HCT116 (cell line): ENCODE data around the gene ISM1. TPM values are rescaled to one million over a fixed set of nuclear protein-coding genes. Genes with fewer than 3 reads are reported as not detected.

Experiments
- ATAC-seq: fragments of 200-7000 bp; cut with Tn5 transposase; 2 replicates; pipeline ENCODE4 v1.9.1; 2020; ENCODE audit warnings: mild to moderate bottlenecking, moderate library complexity
- BruUV-seq: library from RNA; stranded (reverse); fragments of 400-500 nt; replicated peaks from 2 replicates; lab custom pipeline; 2021; lab: Mats Ljungman, UMichigan
- CTCF ChIA-PET: fragments of 300-600 bp; sonication (Branson Sonifier 250); formaldehyde crosslinking; loops from one replicate; lab custom pipeline; 2021; ENCODE audit warnings: antibody characterized with exemption; lab: Charles Lee
- POLR2A ChIA-PET: fragments of 300-600, 350-600 bp; sonication (Branson Sonifier 250); formaldehyde crosslinking; loops from one replicate; lab custom pipeline; 2021; ENCODE audit warnings: antibody characterized with exemption; lab: Charles Lee
- RAD21 ChIA-PET, 2 experiments: fragments of 300-600 bp; sonication (Branson Sonifier 250); formaldehyde crosslinking; loops; one replicate each; lab custom pipeline; 2023; ENCODE audit warnings: low total read pairs in 2 of 2; ENCODE audit not compliant: uncharacterized antibody in 2 of 2, unreplicated experiment in 2 of 2, low non-redundant PET in 1 of 2; lab: Charles Lee
- DNase-seq: peaks from one replicate; pipeline ENCODE4 v3.0.0-alpha.2; 2010; ENCODE audit warnings: low read depth, low spot score
- H2AFZ ChIP-seq: fragments of 200-600 bp; shearing (Covaris generic), sonication (generic); 2 replicates; pipeline ENCODE4 v1.6.1; 2017; ENCODE audit warnings: low read depth, mixed run types, mixed read lengths, antibody characterized with exemption, low read length; ENCODE audit not compliant: poor library complexity, severe bottlenecking
- H3K27ac ChIP-seq: 2 replicates; pipeline ENCODE4 v1.5.1; 2012; ENCODE audit warnings: low read depth, low read length
- H3K27me3 ChIP-seq: fragments of 200-600 bp; sonication (generic); 2 replicates; pipeline ENCODE4 v1.6.1; 2016; ENCODE audit warnings: mixed run types, low read length, mixed read lengths; ENCODE audit not compliant: insufficient read depth
- H3K36me3 ChIP-seq, 2 experiments: fragments of 200-500 bp in 1 of 2; fragments of 200-600 bp in 1 of 2; sonication (Bioruptor generic) in 1 of 2; sonication (generic) in 1 of 2; 2 replicates each; pipeline versions ENCODE4 v1.5.1 to v1.6.1; 2014 to 2016; ENCODE audit warnings: low read length in 2 of 2, inconsistent platforms in 1 of 2, mixed read lengths in 1 of 2, mixed run types in 1 of 2; ENCODE audit not compliant: insufficient read depth in 2 of 2, control insufficient read depth in 1 of 2
- H3K4me1 ChIP-seq, 2 experiments: fragments of 200-600 bp in 1 of 2; sonication (generic) in 1 of 2; 2 replicates each; pipeline versions ENCODE4 v1.5.1 to v1.6.1; 2012 to 2017; ENCODE audit warnings: low read length in 2 of 2, inconsistent platforms in 1 of 2, mild to moderate bottlenecking in 1 of 2, mixed read lengths in 1 of 2, mixed run types in 1 of 2, moderate library complexity in 1 of 2; ENCODE audit not compliant: insufficient read depth in 2 of 2, control insufficient read depth in 1 of 2
- H3K4me2 ChIP-seq: fragments of 200-600 bp; sonication (generic); 2 replicates; pipeline ENCODE4 v1.6.1; 2017; ENCODE audit warnings: mixed run types, low read length, mixed read lengths
- H3K4me3 ChIP-seq, 2 experiments: fragments of 200-600 bp in 1 of 2; sonication (generic) in 1 of 2; replicated peaks in 1 of 2; 2 replicates each; pipeline ENCODE4 v1.5.1; 2011 to 2016; ENCODE audit warnings: low read length in 2 of 2, control low read depth in 1 of 2, low read depth in 1 of 2, mild to moderate bottlenecking in 1 of 2, mixed read lengths in 1 of 2, mixed run types in 1 of 2
- H3K79me2 ChIP-seq: fragments of 200-600 bp; sonication (generic); 2 replicates; pipeline ENCODE4 v1.6.1; 2017; ENCODE audit warnings: mild to moderate bottlenecking, mixed run types, low read length, moderate library complexity, mixed read lengths; ENCODE audit not compliant: insufficient read depth
- H3K9ac ChIP-seq: fragments of 200-600 bp; sonication (generic); 2 replicates; pipeline ENCODE4 v1.6.1; 2016; ENCODE audit warnings: low read length, mixed read lengths
- H3K9me2 ChIP-seq: fragments of 200-600 bp; sonication (generic), shearing (Covaris generic); 2 replicates; pipeline ENCODE4 v1.6.1; 2017; ENCODE audit warnings: mixed run types, mild to moderate bottlenecking, moderate library complexity; ENCODE audit not compliant: insufficient read depth
- H3K9me3 ChIP-seq, 2 experiments: fragments of 200-500 bp in 1 of 2; fragments of 200-600 bp in 1 of 2; sonication (Bioruptor generic) in 1 of 2; sonication (generic) in 1 of 2; 2 replicates each; pipeline ENCODE4 v1.6.1; 2014 to 2017; ENCODE audit warnings: low read length in 2 of 2, mixed read lengths in 2 of 2, inconsistent platforms in 1 of 2, low read depth in 1 of 2, mild to moderate bottlenecking in 1 of 2, mixed run types in 1 of 2, moderate library complexity in 1 of 2; ENCODE audit not compliant: control insufficient read depth in 1 of 2, insufficient read depth in 1 of 2
- H4K20me1 ChIP-seq: fragments of 200-600 bp; sonication (generic), shearing (Covaris generic); 2 replicates; pipeline ENCODE4 v1.6.1; 2017; ENCODE audit warnings: mixed run types, mild to moderate bottlenecking, moderate library complexity; ENCODE audit not compliant: insufficient read depth
- ATF3 ChIP-seq: IDR thresholded peaks from 2 replicates; pipeline ENCODE4 v1.6.1; 2012
- CBX3 ChIP-seq: IDR thresholded peaks from 2 replicates; pipeline ENCODE4 v1.6.1; 2012; ENCODE audit warnings: low read depth
- CEBPB ChIP-seq: IDR thresholded peaks from 2 replicates; pipeline ENCODE4 v1.6.1; 2012; ENCODE audit warnings: low read depth
- CTCF ChIP-seq, 3 experiments: fragments of 200-600 bp in 1 of 3; sonication (generic) in 1 of 3; IDR thresholded peaks in 2 of 3; conservative IDR thresholded peaks in 1 of 3; 2 replicates each; pipeline ENCODE4 v1.5.1; 2012 to 2017; ENCODE audit warnings: low read depth in 2 of 3, low read length in 2 of 3, antibody characterized with exemption in 1 of 3, borderline replicate concordance in 1 of 3, control low read depth in 1 of 3, mild to moderate bottlenecking in 1 of 3, mixed read lengths in 1 of 3, mixed run types in 1 of 3, moderate library complexity in 1 of 3; ENCODE audit not compliant: insufficient read depth in 1 of 3
- ELF1 ChIP-seq: IDR thresholded peaks from 2 replicates; pipeline ENCODE4 v1.6.1; 2012; ENCODE audit warnings: low read depth, borderline replicate concordance
- EZH2 ChIP-seq: fragments of 200-600 bp; sonication (generic); IDR thresholded peaks from 2 replicates; pipeline ENCODE4 v1.6.1; 2017; ENCODE audit warnings: antibody characterized with exemption, mixed run types
- MAX ChIP-seq: IDR thresholded peaks from 2 replicates; pipeline ENCODE4 v1.6.1; 2012
- POLR2A ChIP-seq: IDR thresholded peaks from 2 replicates; pipeline ENCODE4 v1.7.0; 2011; ENCODE audit warnings: borderline replicate concordance; ENCODE audit not compliant: insufficient read depth, insufficient read length; ENCODE audit errors: extremely low read depth
- POLR2AphosphoS5 ChIP-seq: IDR thresholded peaks from 2 replicates; pipeline ENCODE4 v1.6.1; 2011; ENCODE audit warnings: mild to moderate bottlenecking, low read depth, low read length, moderate library complexity
- REST ChIP-seq: IDR thresholded peaks from 2 replicates; pipeline ENCODE4 v1.6.1; 2012; ENCODE audit warnings: low read depth
- SP1 ChIP-seq: IDR thresholded peaks from 2 replicates; pipeline ENCODE4 v1.6.1; 2012; ENCODE audit warnings: low read depth
- TCF7L2 ChIP-seq: IDR thresholded peaks from 2 replicates; pipeline ENCODE4 v1.7.0; 2011; ENCODE audit warnings: borderline replicate concordance, inconsistent platforms; ENCODE audit not compliant: insufficient read depth, insufficient read length; ENCODE audit errors: extremely low read depth
- YY1 ChIP-seq: IDR thresholded peaks from 2 replicates; pipeline ENCODE4 v1.6.1; 2011; ENCODE audit warnings: low read length, low read depth, moderate library complexity, mild to moderate bottlenecking; ENCODE audit not compliant: insufficient replicate concordance; ENCODE audit errors: extremely low read depth
- ZBTB33 ChIP-seq: IDR thresholded peaks from 2 replicates; pipeline ENCODE4 v1.6.1; 2011; ENCODE audit warnings: mild to moderate bottlenecking, low read length, moderate library complexity; ENCODE audit not compliant: insufficient replicate concordance; ENCODE audit errors: extremely low read depth
- ZFX ChIP-seq: fragments of 450-650 bp; IDR thresholded peaks from 2 replicates; pipeline ENCODE4 v1.6.1; 2017
- intact Hi-C: fragments of 100-400 bp; cut with micrococcal nuclease; formaldehyde crosslinking; loops from 2 replicates; pipeline ENCODE4 v1.10.0; 2022
- total RNA-seq: library from RNA; stranded (reverse); gene quantifications from one replicate; pipeline ENCODE4 v1.2.1, GENCODE V29; 2021; ENCODE audit not compliant: unreplicated experiment

The ISM1 gene
- total RNA-seq, 1 experiment from 2014 or later, result 0.37 TPM

- no TSS peak for BruUV-seq
- ChIA-PET POLR2A (no interaction called here), CTCF (no interaction called here), RAD21 (no interaction called here)
- no peaks in the 10 kb centered on the region for H3K36me3 ChIP-seq
- H2AFZ ChIP-seq, result no peak overlapping the region
- ATAC-seq, result no peak
- H3K27ac ChIP-seq, result no peak overlapping the region
- peaks cover 0 to 4% of the 10 kb centered on the region in 2 experiments; a peak in 1 of 4 replicates for H3K4me1 ChIP-seq
- DNase-seq, result no peak
- H3K4me3 ChIP-seq, result no peak overlapping the region
- H3K79me2 ChIP-seq, result no peaks in the 10 kb centered on the region
- no peaks in the 10 kb centered on the region for H3K27me3 ChIP-seq
- TF ChIP-seq POLR2A (no peak), POLR2AphosphoS5 (no peak), EZH2 (no peak), ZFX (no peak), CBX3 (no peak), YY1 (no peak), ATF3 (no peak), REST (no peak), CTCF (IDR thresholded peaks at IDR 0.05 in 2 of 3, conservative IDR thresholded peaks at IDR 0.05 in 1 of 3; ENCODE audit: borderline replicate concordance in 1 of 3, insufficient read depth in 1 of 3, low read depth in 2 of 3, low read length in 2 of 3) (no peak), ZBTB33 (no peak), TCF7L2 (no peak), SP1 (no peak), CEBPB (no peak), MAX (no peak), ELF1 (no peak)
- H3K9me2 ChIP-seq, result no peaks in the 10 kb centered on the region
- H4K20me1 ChIP-seq, result no peaks in the 10 kb centered on the region
- H3K4me2 ChIP-seq, result no peak overlapping the region
- intact Hi-C loops, result no loop called here
- no peaks in the 10 kb centered on the region for H3K9me3 ChIP-seq
- no peak overlapping the region for H3K9ac ChIP-seq
Observed at GRCh38 chr20:13307562-13308163, 86.6 kb downstream of the ISM1 start.
